Hepatic stellate cell (primary cell): Measurements from ENCODE around the gene CHRNA4.

Experiments used
- DNase-seq: peaks from one replicate; pipeline ENCODE4 v3.0.0; 2011; ENCODE audit warnings: low spot score

CHRNA4 gene

GRCh38 chr20:63360850-63361518, at the start of gene CHRNA4:
TSS of gene CHRNA4 (minus strand) at chr20:63361349. CDS start at chr20:63361165, 184 bp downstream.
- DNase-seq = no peak

- DNase-seq = no peak
These were observed 48.8 kb upstream of the CHRNA4 start for GRCh38 chr20:63409834-63410435.

DNA sequence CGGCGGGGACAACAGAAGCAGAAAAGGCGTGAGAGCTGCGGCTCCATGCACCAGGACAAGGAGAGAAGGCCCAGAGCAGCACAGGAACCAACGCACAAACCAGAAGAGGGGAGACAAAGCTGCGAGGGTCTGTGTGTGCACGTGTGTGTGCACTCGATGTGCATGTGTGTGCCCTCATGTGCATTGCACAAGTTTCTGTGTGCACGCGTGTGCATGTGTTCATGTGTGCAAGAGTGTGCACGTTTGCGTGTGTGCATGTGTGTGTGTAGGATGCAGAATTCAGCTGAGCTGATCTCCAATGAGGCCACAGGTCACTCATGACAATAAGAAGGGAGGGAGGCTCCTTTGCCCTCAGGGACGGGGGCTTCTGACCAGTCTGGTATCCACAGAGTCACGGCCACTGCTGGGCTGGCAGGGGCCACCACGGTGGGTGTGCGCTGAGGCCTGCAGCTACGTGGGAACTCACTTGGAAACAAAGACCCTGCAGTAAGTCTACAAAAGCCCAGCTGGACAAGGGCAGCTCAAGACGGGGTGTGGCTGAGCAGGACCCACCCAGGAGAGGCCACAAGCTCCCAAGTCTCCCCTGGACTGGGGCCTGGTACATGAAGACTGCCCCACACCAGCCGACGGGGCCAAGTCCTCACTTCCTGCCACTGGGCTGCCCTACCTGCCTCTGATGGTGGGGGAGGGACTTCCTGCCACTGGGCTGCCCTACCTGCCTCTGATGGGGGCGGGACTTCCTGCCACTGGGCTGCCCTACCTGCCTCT, 48.1 kb upstream of the CHRNA4 start:
- no peak for DNase-seq

DNA sequence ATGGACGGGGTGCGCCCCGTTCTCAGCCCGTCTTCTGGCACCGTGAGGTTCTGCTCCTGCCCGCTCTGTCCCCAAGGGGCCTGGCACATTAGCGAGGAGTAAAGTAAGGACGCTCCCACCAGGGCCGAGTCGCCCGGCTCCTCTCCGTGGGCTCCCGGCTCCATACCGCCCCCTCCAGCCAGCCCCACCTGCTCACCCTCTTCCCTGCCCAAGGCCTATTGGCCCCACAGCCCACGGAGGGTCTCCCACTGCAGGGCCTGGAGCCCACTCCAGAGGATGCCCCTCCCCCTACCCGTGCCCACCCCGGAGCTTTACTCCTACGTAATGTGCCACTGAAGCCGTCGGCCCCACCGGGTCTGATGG, 47.5 kb upstream of the CHRNA4 start:
- no peak for DNase-seq

- no peak for DNase-seq
These were observed 47.0 kb upstream of the CHRNA4 start for GRCh38 chr20:63407928-63408683.

GRCh38 chr20:63406617-63407245, 45.6 kb upstream of the CHRNA4 start:
- DNase-seq = no peak

- DNase-seq = no peak
These were observed 44.9 kb upstream of the CHRNA4 start for GRCh38 chr20:63406011-63406410.

- DNase-seq = no peak
These were observed 44.1 kb upstream of the CHRNA4 start for GRCh38 chr20:63405102-63405730.

DNA sequence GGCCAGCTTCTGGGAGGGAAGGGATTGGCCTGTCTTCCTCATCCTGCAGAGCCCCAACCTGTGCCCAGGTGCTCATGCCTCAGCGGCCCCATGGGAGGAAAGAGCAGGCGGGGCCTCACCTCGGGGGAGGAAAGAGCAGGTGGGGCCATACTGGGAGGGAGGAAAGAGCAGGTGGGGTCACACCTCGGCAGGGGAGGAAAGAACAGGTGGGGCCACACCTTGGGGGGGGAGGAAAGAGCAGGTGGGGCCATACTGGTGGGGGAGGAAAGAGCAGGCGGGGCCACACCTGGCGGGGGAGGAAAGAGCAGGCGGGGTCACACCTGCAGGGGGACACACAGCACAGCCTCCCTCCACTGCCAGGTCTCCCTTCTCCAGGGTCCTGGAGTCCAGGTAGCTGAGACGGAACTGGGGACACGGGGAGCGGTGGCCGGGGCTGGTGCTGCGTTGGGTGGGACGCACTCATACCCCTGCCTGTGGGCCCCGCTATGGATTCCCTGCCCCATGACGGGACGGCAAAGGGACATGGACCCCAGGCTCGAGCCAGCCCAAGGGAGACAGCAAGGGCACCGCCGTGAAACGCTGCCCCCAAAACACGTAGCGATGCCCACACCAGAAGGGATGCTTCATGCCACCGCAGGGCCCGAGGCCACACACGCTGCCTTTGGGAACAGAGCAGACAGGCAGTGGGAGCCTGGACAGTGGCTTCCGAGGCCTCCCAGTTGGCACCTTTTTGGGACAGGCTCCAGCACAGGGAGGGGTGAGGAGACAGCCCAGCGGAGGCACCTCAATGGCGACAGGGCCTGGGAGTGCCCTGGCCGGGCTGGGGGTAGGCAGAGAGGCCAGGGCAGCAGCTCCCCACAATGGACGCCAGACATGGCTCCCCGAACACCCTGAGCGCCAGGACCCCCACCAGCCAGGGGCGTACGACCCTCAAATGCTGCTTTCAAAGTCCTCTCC, 43.3 kb upstream of the CHRNA4 start:
- no peak for DNase-seq

GRCh38 chr20:63403403-63404105, 42.4 kb upstream of the CHRNA4 start:
- no peak for DNase-seq

GRCh38 chr20:63402860-63403220, 41.7 kb upstream of the CHRNA4 start:
- DNase-seq = no peak

GRCh38 chr20:63402181-63402859, 41.2 kb upstream of the CHRNA4 start:
- DNase-seq = no peak

DNA sequence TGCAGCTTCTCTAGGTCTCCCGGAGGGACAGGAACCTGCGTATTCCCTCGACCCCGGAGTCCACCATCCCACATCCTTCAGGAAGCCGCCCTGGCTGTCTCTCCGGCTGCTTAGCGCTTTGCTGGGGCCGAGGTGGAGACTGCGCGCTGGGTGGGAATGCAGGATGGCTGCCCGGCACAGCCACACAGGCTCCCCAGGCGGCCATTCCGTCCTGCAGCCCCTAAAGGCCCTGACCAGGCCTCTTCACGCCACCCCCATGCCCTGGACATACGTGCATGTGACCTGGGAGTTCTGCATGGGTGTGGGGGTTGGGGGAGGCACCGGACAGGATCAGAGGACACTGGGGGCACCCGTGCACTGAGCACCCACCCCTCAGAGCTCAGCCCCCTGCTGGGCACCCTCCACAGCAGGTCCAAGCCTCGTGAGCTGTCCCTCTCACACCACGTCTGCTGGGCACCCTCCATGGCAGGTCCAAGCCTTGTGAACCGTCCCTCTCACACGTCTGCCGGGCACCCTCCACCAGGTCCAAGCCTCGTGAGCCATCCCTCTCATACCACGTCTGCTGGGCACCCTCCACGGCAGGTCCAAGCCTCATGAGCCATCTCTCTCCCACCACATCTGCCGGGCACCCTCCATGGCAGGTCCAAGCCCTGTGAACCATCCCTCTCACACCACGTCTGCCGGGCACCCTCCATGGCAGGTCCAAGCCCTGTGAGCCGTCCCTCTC, 40.4 kb upstream of the CHRNA4 start:
- no peak for DNase-seq

GRCh38 chr20:63400486-63401210, 39.5 kb upstream of the CHRNA4 start:
- no peak for DNase-seq

- DNase-seq = no peak
These were observed 38.6 kb upstream of the CHRNA4 start for GRCh38 chr20:63399596-63400375.

DNA sequence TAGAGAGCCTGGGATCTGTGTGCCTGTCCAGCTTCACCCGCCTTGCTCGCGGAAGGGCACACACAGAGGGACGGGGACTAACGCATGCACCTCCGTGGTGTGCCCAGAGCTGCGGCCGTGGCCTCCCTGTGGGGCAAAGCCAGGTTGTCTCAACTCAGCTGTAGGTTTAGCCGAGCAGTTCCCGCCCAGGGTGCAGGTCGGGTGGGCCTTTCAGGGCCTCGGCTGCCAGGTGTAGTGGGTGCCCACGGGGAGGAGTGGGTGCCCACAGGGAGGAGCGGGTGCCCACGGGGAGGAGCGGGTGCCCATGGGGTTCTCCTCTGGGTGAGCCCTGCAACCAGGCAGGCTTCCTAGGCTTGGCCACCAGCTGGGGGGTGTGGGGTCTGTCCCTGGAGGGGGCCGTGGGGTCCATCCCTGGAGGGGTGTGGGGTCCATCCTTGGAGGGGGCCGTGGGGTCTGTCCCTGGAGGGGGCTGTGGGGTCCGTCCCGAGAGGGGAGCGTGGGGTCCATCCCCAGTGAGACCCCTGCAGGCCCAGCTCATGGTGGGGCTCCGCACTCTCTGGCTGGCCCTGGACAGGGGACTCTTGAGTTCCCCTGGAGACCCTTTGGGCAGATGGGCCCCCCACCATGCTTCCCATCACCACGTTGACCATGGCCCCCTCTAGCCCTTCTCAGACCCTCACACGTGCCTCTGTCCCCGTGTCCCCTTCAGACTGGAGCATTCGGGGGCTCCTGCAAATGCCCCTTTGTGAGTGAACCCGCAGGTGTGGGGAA, 37.8 kb upstream of the CHRNA4 start:
- no peak for DNase-seq
